GF-D8 (cell line): Measurements from ENCODE around the gene PON2.
A peak's percentile ranks its signal among the peaks of the same experiment; 100 is the strongest.

Source experiments
- DNase-seq: peaks from one replicate; lab custom pipeline; 2025; lab: John Stamatoyannopoulos, UW

PON2 gene

GRCh38 chr7:95444796-95445195, 10.0 kb upstream of the PON2 start:
- DNase-seq = no peak

DNA sequence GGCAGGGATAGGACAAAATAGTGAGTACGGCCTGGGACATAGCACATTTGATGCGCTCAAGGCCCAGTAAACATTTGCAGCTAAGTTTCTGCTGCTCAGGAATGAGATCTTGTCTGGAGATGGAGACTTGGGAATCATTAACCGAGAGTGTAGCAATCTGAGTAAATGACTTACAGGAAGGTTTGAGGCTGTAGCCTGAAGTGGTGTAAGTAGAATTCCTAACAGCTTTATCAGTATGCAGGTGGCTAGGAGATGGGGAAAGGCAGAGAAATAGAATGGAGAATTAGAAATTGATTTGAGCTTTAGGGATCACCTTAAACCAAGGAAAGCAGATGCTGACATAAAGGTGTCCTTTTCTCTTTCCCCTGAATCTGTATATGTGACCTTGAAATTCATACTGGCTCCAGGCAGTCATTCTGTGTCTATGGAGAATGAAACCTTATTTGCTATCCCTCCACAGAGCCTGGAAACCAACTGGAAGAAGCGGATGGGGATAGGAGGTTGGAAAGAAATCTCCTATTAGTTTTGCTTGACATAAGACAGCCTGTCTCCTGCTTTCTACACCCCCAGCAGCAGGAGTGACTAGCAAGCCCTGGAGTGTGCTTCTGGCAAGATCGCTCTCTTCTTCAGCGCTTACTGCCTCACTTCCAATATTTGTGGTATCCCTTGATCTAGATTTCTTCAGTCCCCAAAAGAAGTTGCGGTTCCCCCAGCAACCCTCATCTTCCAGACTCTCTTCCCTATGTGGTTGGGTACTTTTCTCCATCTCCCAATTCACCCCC, 6.4 kb upstream of the PON2 start:
- DNase-seq = no peak

GRCh38 chr7:95440394-95441038, 5.7 kb upstream of the PON2 start:
- DNase-seq = no peak

DNA sequence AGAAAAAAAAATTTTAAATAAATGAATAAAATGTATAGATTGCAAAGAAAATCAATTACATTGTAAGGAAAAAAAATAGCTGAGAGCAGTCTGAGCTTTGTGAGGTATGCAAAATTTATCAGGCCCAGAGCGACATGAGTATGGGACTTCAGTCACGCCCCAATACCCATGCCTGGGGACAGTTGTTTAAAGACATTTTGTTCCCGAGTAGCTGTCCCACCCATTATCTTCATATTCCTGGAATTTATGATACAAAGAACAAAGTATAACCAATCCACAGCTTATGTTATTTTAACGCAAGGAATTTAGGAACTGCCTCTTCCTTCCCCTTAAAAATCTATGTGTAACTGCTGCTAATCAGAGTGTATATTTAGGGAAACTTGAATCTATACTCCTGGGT, 1.6 kb upstream of the PON2 start:
- no peak for DNase-seq

DNA sequence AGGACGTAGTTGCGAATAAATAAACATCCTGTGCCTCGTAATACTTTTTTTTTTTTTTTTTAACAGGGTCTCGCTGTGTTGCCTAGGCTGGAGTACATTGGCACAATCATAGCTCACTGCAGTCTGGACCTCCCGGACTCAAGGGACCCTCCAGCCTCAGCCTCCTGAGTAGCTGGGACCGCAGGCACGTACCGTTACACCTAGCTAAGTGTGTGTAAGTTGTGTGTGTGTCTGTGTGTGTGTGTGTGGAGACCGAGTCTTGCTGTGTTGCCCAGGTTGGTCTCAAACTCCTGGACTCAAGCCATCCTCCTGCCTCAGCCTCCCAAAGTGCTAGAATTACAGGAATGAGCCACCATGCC, 573 bp upstream of the PON2 start:
- DNase-seq = no peak

DNA sequence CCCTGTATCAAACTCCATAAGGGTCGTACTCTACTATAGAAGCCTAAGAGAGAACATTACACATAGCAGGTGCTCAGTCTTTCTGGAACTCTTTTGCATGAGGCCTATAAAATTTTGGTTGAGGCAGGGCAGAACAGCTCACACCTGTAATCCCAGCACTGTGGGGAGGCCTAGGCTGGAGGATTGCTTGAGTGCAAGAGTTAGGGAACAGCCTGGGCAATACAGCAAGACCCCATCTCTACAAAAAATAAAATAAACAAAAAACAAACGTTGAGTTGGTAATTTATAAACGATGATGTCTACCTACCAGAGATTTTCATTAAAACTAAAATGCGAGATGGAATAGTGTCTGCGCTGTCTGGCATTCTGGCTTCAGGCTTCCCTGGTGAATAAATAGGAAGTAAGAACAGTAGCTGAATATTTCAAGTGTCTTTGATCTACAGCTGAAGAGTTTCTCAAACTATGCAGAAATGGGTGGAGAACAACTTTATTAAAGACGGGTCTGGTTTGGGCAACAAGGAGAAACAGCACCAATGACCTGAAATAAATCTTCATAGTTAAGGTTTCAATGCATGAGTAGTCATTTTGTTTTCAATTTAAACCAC, 774 bp downstream of the PON2 start:
- peak; percentile 37 for DNase-seq

DNA sequence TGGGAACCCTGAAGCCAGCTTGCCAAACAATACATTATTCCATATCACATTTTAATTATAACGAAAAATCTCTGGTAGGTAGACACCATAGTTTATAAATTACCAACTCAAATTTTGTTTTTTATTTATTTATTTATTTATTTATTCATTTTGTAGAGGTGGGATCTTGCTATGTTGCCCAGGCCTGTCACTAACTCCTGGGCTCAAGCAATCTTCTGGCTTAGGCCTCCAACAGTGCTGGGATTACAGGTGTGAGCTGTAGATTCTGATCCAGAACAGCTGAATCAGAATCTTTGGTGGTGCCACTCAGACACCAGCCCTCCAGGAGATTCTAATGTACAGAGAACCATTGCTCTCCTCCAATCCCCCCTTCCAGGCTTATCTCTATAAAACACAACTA, 1.7 kb downstream of the PON2 start:
- no peak for DNase-seq

GRCh38 chr7:95432606-95433005, 2.2 kb downstream of the PON2 start:
- no peak for DNase-seq

DNA sequence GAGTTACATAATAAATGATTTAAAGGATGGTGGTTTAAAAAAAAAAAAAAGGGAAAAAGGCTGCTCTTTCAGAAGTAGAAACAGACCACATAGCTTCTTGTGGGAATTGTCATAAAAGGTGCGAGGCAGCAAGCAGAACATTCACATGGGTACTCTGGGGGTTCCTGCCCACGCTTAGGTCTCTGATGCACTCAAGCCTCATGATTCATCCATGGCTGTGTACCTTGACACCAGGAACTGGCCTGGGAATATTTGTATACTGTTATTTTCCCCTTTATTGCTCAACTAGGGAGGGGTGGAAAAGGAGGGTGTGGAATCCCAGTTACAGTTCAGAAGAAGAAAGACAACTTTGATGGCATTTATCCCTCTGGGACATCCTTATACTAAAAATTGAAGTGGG, 4.0 kb downstream of the PON2 start:
- DNase-seq = no peak

GRCh38 chr7:95429241-95429990, 5.4 kb downstream of the PON2 start:
- DNase-seq = no peak

- DNase-seq = no peak
These were observed 6.8 kb downstream of the PON2 start for GRCh38 chr7:95427914-95428516.

DNA sequence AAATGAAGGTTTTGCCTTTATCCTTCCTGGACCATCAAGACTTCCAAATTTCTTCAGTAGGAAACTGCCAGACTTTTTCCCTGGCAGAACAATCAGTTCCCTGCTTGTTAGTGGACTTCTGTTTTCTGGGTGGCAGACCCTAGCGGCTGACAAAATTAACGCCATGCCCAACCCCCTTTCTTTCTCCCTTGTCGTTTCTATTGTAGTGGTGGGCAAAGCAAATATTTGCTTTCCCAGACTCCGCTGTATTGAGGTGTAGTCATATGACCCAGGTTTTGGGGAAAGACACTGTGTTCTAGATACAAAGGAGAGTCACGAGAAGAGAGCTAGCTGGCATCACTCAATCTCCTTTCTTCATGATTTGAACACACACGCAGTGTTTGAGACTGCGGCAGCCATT, 7.7 kb downstream of the PON2 start:
- no peak for DNase-seq

DNA sequence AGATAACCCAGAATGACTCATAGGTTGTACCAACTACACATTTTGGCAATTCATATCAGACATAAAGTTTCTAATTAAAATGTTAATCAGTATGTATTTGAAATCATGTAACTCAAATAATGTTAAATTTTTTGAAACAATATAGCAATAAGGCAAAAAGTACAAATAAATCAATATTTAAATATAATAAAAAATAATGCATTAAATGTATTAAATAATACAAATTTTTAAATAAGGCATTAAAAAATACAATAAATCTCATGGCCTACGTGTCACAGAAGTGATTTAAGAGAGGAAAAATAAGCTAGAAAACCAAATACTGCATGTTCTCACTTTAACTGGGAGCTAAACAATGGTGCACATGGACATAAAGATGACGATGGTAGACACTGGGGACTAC, 9.1 kb downstream of the PON2 start:
- no peak for DNase-seq

DNA sequence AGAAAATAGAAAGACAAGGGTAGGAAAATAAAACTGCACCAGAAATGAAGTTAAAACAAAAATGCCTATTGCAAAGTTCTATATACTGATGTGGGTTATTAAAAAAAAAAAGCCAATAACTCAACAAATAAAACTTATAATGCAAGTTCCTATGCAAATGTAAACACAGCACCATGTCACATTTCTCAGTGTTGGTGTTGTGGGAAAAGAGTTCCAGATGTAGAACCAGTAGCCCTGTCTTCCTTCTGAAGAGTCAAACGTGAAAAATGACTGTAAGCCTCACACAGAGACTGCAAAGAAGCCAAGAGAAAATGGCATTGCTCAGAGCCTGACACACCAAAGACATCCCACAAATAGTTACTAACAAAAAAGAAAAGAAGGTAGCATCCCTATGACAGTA, 10.1 kb downstream of the PON2 start:
- no peak for DNase-seq

- no peak for DNase-seq
These were observed 12.9 kb downstream of the PON2 start for GRCh38 chr7:95421847-95422444.

- no peak for DNase-seq
These were observed 13.6 kb downstream of the PON2 start for GRCh38 chr7:95421000-95421846.

- no peak for DNase-seq
These were observed 22.8 kb downstream of the PON2 start for GRCh38 chr7:95412075-95412474.

DNA sequence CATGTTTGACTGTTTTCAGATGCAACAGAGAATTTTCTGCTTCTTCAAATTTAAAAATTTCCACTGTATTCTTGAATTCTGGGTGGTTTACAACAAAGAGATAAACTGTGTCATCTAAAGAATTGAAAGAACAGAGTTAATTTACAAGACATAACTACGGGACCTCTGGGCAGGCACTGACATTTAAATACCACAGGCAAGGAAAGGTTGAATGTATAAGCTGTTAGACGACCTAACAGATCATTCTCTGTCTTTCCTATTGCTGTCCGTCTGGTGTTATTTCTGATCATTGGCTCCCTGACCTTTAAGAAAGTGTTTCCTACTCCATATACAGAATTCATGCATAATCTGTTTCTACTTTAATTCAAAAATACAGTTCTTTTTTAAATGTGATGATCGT, 23.2 kb downstream of the PON2 start:
- DNase-seq = no peak

- no peak for DNase-seq
These were observed 23.8 kb downstream of the PON2 start for GRCh38 chr7:95411036-95411435.

GRCh38 chr7:95407751-95408150, 27.1 kb downstream of the PON2 start:
- no peak for DNase-seq

- DNase-seq = no peak
These were observed 29.0 kb downstream of the PON2 start for GRCh38 chr7:95405800-95406199.
